ENCODE measurements around the gene RIPPLY3. TPM values are rescaled to one million over a fixed set of nuclear protein-coding genes. Genes with fewer than 3 reads are reported as not detected.
"Not testable (repeated sequence)": the region's sequence is repeated elsewhere in the genome, so short reads cannot be mapped to it uniquely, and the experiment has no call there.

The RIPPLY3 gene
- total RNA-seq, 4 donors from 2014 or later: not detected

GRCh38 chr21:37045149-37045548 is 38.6 kb downstream of the RIPPLY3 start:
- TF ChIP-seq CTCF (IDR thresholded peaks at IDR 0.05) (no peak), POLR2A (IDR thresholded peaks at IDR 0.05) (no peak)
- no peak for DNase-seq
- H3K4me3 ChIP-seq (replicated peaks in 1 of 3): no peak overlapping the region
- no peak overlapping the region for H3K27ac ChIP-seq
- no peaks in the 10 kb centered on the region for H3K27me3 ChIP-seq
- no peaks in the 10 kb centered on the region for H3K36me3 ChIP-seq
- H3K4me1 ChIP-seq: no peaks in the 10 kb centered on the region
- intact Hi-C loops (cut with DNase I): no loop called here
- 77 to 88% methylated on average over 6 of the region's 6 CpGs for WGBS, 2 donors
- H3K9me3 ChIP-seq: no peaks in the 10 kb centered on the region

- TF ChIP-seq POLR2A (IDR thresholded peaks at IDR 0.05) (no peak), CTCF (IDR thresholded peaks at IDR 0.05) (no peak)
- Histone ChIP-seq H3K27me3 (no peaks in the 10 kb centered on the region), H3K9me3 (no peaks in the 10 kb centered on the region), H3K4me3 (replicated peaks in 1 of 3) (no peak overlapping the region), H3K27ac (no peak overlapping the region), H3K36me3 (no peaks in the 10 kb centered on the region), H3K4me1 (no peaks in the 10 kb centered on the region)
- WGBS, 2 donors: 77 to 81% methylated on average over 6 of the region's 6 CpGs
- no peak for DNase-seq
- intact Hi-C loops (cut with DNase I): no loop called here
These were observed 39.1 kb downstream of the RIPPLY3 start for GRCh38 chr21:37045556-37045955.

GRCh38 chr21:37047079-37047478 is 40.6 kb downstream of the RIPPLY3 start:
- no peak for DNase-seq
- intact Hi-C loops (cut with DNase I): no loop called here
- H3K4me1 ChIP-seq: no peaks in the 10 kb centered on the region
- TF ChIP-seq CTCF (IDR thresholded peaks at IDR 0.05): no peak
- no peak for TF ChIP-seq POLR2A (IDR thresholded peaks at IDR 0.05)
- H3K4me3 ChIP-seq (replicated peaks in 1 of 3): no peak overlapping the region
- H3K27me3 ChIP-seq: no peaks in the 10 kb centered on the region
- H3K36me3 ChIP-seq: no peaks in the 10 kb centered on the region
- WGBS, 2 donors: 81 to 91% methylated on average over 2 to 4 of the region's 4 CpGs
- no peak overlapping the region for H3K27ac ChIP-seq
- no peaks in the 10 kb centered on the region for H3K9me3 ChIP-seq

- H3K4me1 ChIP-seq; H3K36me3 ChIP-seq; intact Hi-C loops (cut with DNase I); DNase-seq; H3K27ac ChIP-seq; H3K4me3 ChIP-seq (replicated peaks in 1 of 3); H3K27me3 ChIP-seq; H3K9me3 ChIP-seq: not testable (repeated sequence)
- 66 to 93% methylated on average over 3 of the region's 3 CpGs for WGBS, 2 donors
These were observed 43.2 kb downstream of the RIPPLY3 start for GRCh38 chr21:37049741-37050140.

- TF ChIP-seq CTCF (IDR thresholded peaks at IDR 0.05) (no peak), POLR2A (IDR thresholded peaks at IDR 0.05) (no peak)
- Histone ChIP-seq H3K4me3 (replicated peaks in 1 of 3) (no peak overlapping the region), H3K27me3 (no peaks in the 10 kb centered on the region), H3K9me3 (no peaks in the 10 kb centered on the region), H3K36me3 (no peaks in the 10 kb centered on the region), H3K27ac (no peak overlapping the region), H3K4me1 (peaks cover 0 to 3% of the 10 kb centered on the region in 2 donors)
- 81 to 94% methylated on average over 2 of the region's 2 CpGs for WGBS, 2 donors
- DNase-seq: no peak
- intact Hi-C loops (cut with DNase I): no loop called here
These were observed 48.9 kb downstream of the RIPPLY3 start for GRCh38 chr21:37055271-37055855.

GRCh38 chr21:37057614-37058013 is 51.1 kb downstream of the RIPPLY3 start:
- Histone ChIP-seq H3K9me3 (no peaks in the 10 kb centered on the region), H3K4me3 (replicated peaks in 1 of 3) (no peak overlapping the region), H3K36me3 (no peaks in the 10 kb centered on the region), H3K27me3 (no peaks in the 10 kb centered on the region), H3K27ac (no peak overlapping the region), H3K4me1 (peaks cover 0 to 6% of the 10 kb centered on the region in 2 donors)
- intact Hi-C loops (cut with DNase I): no loop called here
- TF ChIP-seq CTCF (IDR thresholded peaks at IDR 0.05): no peak
- TF ChIP-seq POLR2A (IDR thresholded peaks at IDR 0.05): no peak
- WGBS, 2 donors: 88 to 94% methylated on average over 7 of the region's 7 CpGs
- no peak for DNase-seq
